H9 (cell line): ENCODE measurements around the gene LASP1. TPM values are rescaled to one million over a fixed set of nuclear protein-coding genes. Genes with fewer than 3 reads are reported as not detected.

ENCODE experiments used
- DNase-seq: peaks from one replicate; pipeline ENCODE4 v3.0.0-alpha.2; 2017
- H2AFZ ChIP-seq: one replicate; pipeline ENCODE4 v1.6.1; 2013; ENCODE audit warnings: mild to moderate bottlenecking, low read length, control low read depth, moderate library complexity
- H2AK5ac ChIP-seq: 2 replicates; pipeline ENCODE4 v1.6.1; 2013; ENCODE audit warnings: low read length, control low read depth, mixed read lengths; ENCODE audit not compliant: insufficient read length
- H2BK120ac ChIP-seq: one replicate; pipeline ENCODE4 v1.6.1; 2013; ENCODE audit warnings: low read depth, mild to moderate bottlenecking, low read length, control low read depth, inconsistent platforms; ENCODE audit not compliant: poor library complexity, severe bottlenecking
- H2BK12ac ChIP-seq: 2 replicates; pipeline ENCODE4 v1.6.1; 2013; ENCODE audit warnings: low read length, control low read depth, mixed read lengths, low read depth; ENCODE audit not compliant: insufficient read length
- H2BK15ac ChIP-seq: 2 replicates; pipeline ENCODE4 v1.6.1; 2013; ENCODE audit warnings: low read depth, low read length, control low read depth
- H2BK20ac ChIP-seq: one replicate; pipeline ENCODE4 v1.6.1; 2013; ENCODE audit warnings: low read depth, mild to moderate bottlenecking, low read length, control low read depth, inconsistent platforms; ENCODE audit not compliant: poor library complexity, severe bottlenecking
- H2BK5ac ChIP-seq: 2 replicates; pipeline ENCODE4 v1.6.1; 2013; ENCODE audit warnings: low read length, control low read depth, mixed read lengths; ENCODE audit not compliant: insufficient read length
- H3K14ac ChIP-seq: 2 replicates; pipeline ENCODE4 v1.6.1; 2013; ENCODE audit warnings: low read length, control low read depth; ENCODE audit not compliant: insufficient read depth
- H3K18ac ChIP-seq: 2 replicates; pipeline ENCODE4 v1.6.1; 2013; ENCODE audit warnings: low read depth, mild to moderate bottlenecking, mixed read lengths, low read length, control low read depth; ENCODE audit not compliant: insufficient read length
- H3K23ac ChIP-seq: 2 replicates; pipeline ENCODE4 v1.6.1; 2013; ENCODE audit warnings: low read length, control low read depth, mixed read lengths, low read depth; ENCODE audit not compliant: insufficient read length
- H3K23me2 ChIP-seq: 2 replicates; pipeline ENCODE4 v1.6.1; 2013; ENCODE audit warnings: low read depth, mild to moderate bottlenecking, mixed read lengths, low read length, control low read depth; ENCODE audit not compliant: insufficient read length, poor library complexity, severe bottlenecking
- H3K27ac ChIP-seq: 2 replicates; pipeline ENCODE4 v1.5.1; 2013; ENCODE audit warnings: low read length, control low read depth, mixed read lengths, low read depth; ENCODE audit not compliant: insufficient read length
- H3K27me3 ChIP-seq: 2 replicates; pipeline ENCODE4 v1.6.1; 2013; ENCODE audit warnings: low read length, control low read depth, inconsistent platforms; ENCODE audit not compliant: insufficient read depth
- H3K4ac ChIP-seq: 2 replicates; pipeline ENCODE4 v1.6.1; 2013; ENCODE audit warnings: low read depth, mild to moderate bottlenecking, control low read depth, inconsistent platforms, low read length, moderate library complexity
- H3K4me1 ChIP-seq: 2 replicates; pipeline ENCODE4 v1.6.1; 2013; ENCODE audit warnings: low read length, control low read depth, inconsistent platforms; ENCODE audit not compliant: insufficient read depth
- H3K4me2 ChIP-seq: 2 replicates; pipeline ENCODE4 v1.6.1; 2013; ENCODE audit warnings: low read length, control low read depth, mixed read lengths; ENCODE audit not compliant: insufficient read length, insufficient read depth
- H3K56ac ChIP-seq: 2 replicates; pipeline ENCODE4 v1.6.1; 2013; ENCODE audit warnings: low read depth, mild to moderate bottlenecking, mixed read lengths, low read length, control low read depth; ENCODE audit not compliant: insufficient read length
- H3K79me1 ChIP-seq: 2 replicates; pipeline ENCODE4 v1.6.1; 2013; ENCODE audit warnings: low read depth, mild to moderate bottlenecking, moderate library complexity, low read length, control low read depth, inconsistent platforms; ENCODE audit not compliant: insufficient read depth, poor library complexity, severe bottlenecking
- H3K79me2 ChIP-seq: 2 replicates; pipeline ENCODE4 v1.6.1; 2013; ENCODE audit warnings: low read length, control low read depth, inconsistent platforms; ENCODE audit not compliant: insufficient read depth
- H3K9ac ChIP-seq: 2 replicates; pipeline ENCODE4 v1.6.1; 2013; ENCODE audit warnings: low read length, control low read depth, mixed read lengths; ENCODE audit not compliant: insufficient read length; ENCODE audit errors: extremely low read depth
- H3K9me3 ChIP-seq: one replicate; pipeline ENCODE4 v1.6.1; 2013; ENCODE audit warnings: low read depth, low read length, inconsistent platforms; ENCODE audit not compliant: control insufficient read depth
- H3T11ph ChIP-seq: one replicate; pipeline ENCODE4 v1.6.1; 2013; ENCODE audit warnings: mild to moderate bottlenecking, low read length, control low read depth, inconsistent platforms
- H4K20me1 ChIP-seq: one replicate; pipeline ENCODE4 v1.6.1; 2013; ENCODE audit not compliant: control insufficient read depth, insufficient read length, insufficient read depth
- H4K5ac ChIP-seq: 2 replicates; pipeline ENCODE4 v1.6.1; 2013; ENCODE audit warnings: low read depth, mild to moderate bottlenecking, mixed read lengths, low read length, control low read depth; ENCODE audit not compliant: insufficient read length
- H4K8ac ChIP-seq: replicated peaks from 2 replicates; pipeline ENCODE4 v1.6.1; 2013; ENCODE audit warnings: low read length, control low read depth, mixed read lengths, low read depth; ENCODE audit not compliant: insufficient read length
- H4K91ac ChIP-seq: 2 replicates; pipeline ENCODE4 v1.6.1; 2013; ENCODE audit warnings: low read depth, mild to moderate bottlenecking, moderate library complexity, mixed read lengths, low read length, control low read depth; ENCODE audit not compliant: insufficient read length
- H3K27ac Mint-ChIP-seq, 3 experiments: 2 replicates in 2 of 3; 3 replicates in 1 of 3; pipeline ENCODE4 v1.8.0; 2020 to 2021; ENCODE audit warnings: mixed read lengths in 3 of 3, mild to moderate bottlenecking in 1 of 3, moderate library complexity in 1 of 3
- H3K27me3 Mint-ChIP-seq: 2 replicates; pipeline ENCODE4 v1.8.0; 2021; ENCODE audit warnings: low read depth, mild to moderate bottlenecking, moderate library complexity, mixed read lengths
- H3K36me3 Mint-ChIP-seq, 3 experiments: 2 replicates in 2 of 3; 3 replicates in 1 of 3; pipeline ENCODE4 v1.8.0; 2020 to 2021; ENCODE audit warnings: low read depth in 3 of 3, mixed read lengths in 3 of 3; ENCODE audit not compliant: insufficient read depth in 1 of 3
- H3K4me1 Mint-ChIP-seq, 2 experiments: 2 replicates each; pipeline ENCODE4 v1.8.0; 2020; ENCODE audit warnings: mixed read lengths in 2 of 2
- H3K4me3 Mint-ChIP-seq, 2 experiments: 2 replicates in 1 of 2; 3 replicates in 1 of 2; pipeline ENCODE4 v1.8.0; 2020 to 2021; ENCODE audit warnings: mild to moderate bottlenecking in 2 of 2, mixed read lengths in 2 of 2, moderate library complexity in 1 of 2
- H3K9me3 Mint-ChIP-seq, 2 experiments: 2 replicates in 1 of 2; 3 replicates in 1 of 2; pipeline ENCODE4 v1.8.0; 2020; ENCODE audit warnings: mild to moderate bottlenecking in 2 of 2, mixed read lengths in 2 of 2, moderate library complexity in 1 of 2
- WGBS: extraction: QIAGEN DNeasy Blood & Tissue Kit; methylation state at CpG from one replicate; pipeline ENCODE4 v1.1.7; 2013; ENCODE audit warnings: missing lambda C conversion rate, low lambda C conversion rate, mixed read lengths; ENCODE audit not compliant: insufficient read length; ENCODE audit errors: extremely low coverage; 5-methylcytosine and 5-hydroxymethylcytosine counted together
- total RNA-seq: library from RNA; stranded (reverse); gene quantifications from 2 replicates; pipeline ENCODE4 v1.2.1, GENCODE V29; 2021
- TF ChIP-seq, protein P1 (sequence below): fragments of 200-600 bp; sonication (generic); conservative IDR thresholded peaks from 3 replicates; pipeline ENCODE4 v1.8.0; 2021; ENCODE audit warnings: antibody characterized with exemption, mild to moderate bottlenecking

LASP1 gene
- total RNA-seq, 1 experiment from 2014 or later: 121 TPM

DNA sequence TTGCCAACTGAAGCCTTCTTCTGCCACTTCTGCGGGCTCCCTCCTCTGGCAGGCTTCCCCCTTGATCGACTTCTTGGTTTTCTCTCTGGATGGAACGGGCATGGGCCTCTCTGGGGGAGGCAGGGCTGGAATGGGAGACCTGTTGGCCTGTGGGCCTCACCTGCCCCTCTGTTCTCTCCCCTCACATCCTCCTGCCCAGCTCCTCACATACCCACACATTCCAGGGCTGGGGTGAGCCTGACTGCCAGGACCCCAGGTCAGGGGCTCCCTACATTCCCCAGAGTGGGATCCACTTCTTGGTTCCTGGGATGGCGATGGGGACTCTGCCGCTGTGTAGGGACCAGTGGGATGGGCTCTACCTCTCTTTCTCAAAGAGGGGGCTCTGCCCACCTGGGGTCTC, 49.1 kb downstream of the LASP1 start:
- H4K8ac ChIP-seq: no peak overlapping the region
- Mint-ChIP-seq H3K4me1 (peaks cover 13 to 21% of the 10 kb centered on the region in 2 experiments), H3K4me3 (no peak overlapping the region; a peak in 1 of 5 replicates), H3K27ac (peak overlapping the region in 1 of 3 experiments; percentile 70; a peak in 1 of 7 replicates), H3K9me3 (no peaks in the 10 kb centered on the region), H3K27me3 (no peaks in the 10 kb centered on the region; the same call in 1 of the 2 replicates), H3K36me3 (peaks cover 21 to 56% (median 48%) of the 10 kb centered on the region in 3 experiments)
- no peaks in the 10 kb centered on the region for H3K27me3 ChIP-seq
- H2BK12ac ChIP-seq: no peak overlapping the region
- no peaks in the 10 kb centered on the region for H3K4me1 ChIP-seq
- DNase-seq: no peak
- H3K9me3 ChIP-seq: no peaks in the 10 kb centered on the region
- H2BK20ac ChIP-seq: no peak overlapping the region
- no peak overlapping the region for H4K91ac ChIP-seq
- H3K79me1 ChIP-seq: no peaks in the 10 kb centered on the region
- no peak overlapping the region for H3K9ac ChIP-seq
- no peak overlapping the region for H2AFZ ChIP-seq
- no peak overlapping the region for H2BK15ac ChIP-seq
- no peak overlapping the region for H3K56ac ChIP-seq
- no peak overlapping the region for H3K23ac ChIP-seq
- H3K23me2 ChIP-seq: no peaks in the 10 kb centered on the region
- H3K27ac ChIP-seq: no peak overlapping the region
- no peaks in the 10 kb centered on the region for H4K20me1 ChIP-seq
- no peak overlapping the region for H3K4me2 ChIP-seq
- TF ChIP-seq, protein P1, sequence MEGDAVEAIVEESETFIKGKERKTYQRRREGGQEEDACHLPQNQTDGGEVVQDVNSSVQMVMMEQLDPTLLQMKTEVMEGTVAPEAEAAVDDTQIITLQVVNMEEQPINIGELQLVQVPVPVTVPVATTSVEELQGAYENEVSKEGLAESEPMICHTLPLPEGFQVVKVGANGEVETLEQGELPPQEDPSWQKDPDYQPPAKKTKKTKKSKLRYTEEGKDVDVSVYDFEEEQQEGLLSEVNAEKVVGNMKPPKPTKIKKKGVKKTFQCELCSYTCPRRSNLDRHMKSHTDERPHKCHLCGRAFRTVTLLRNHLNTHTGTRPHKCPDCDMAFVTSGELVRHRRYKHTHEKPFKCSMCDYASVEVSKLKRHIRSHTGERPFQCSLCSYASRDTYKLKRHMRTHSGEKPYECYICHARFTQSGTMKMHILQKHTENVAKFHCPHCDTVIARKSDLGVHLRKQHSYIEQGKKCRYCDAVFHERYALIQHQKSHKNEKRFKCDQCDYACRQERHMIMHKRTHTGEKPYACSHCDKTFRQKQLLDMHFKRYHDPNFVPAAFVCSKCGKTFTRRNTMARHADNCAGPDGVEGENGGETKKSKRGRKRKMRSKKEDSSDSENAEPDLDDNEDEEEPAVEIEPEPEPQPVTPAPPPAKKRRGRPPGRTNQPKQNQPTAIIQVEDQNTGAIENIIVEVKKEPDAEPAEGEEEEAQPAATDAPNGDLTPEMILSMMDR: no peak
- H3T11ph ChIP-seq: no peak overlapping the region
- H3K79me2 ChIP-seq: no peaks in the 10 kb centered on the region
- no peak overlapping the region for H4K5ac ChIP-seq
- no peak overlapping the region for H3K4ac ChIP-seq
- H3K18ac ChIP-seq: no peak overlapping the region
- no CpG with 5 or more reads among the region's 5 CpGs for WGBS
- no peak overlapping the region for H2AK5ac ChIP-seq
- no peak overlapping the region for H3K14ac ChIP-seq
- no peak overlapping the region for H2BK120ac ChIP-seq
- H2BK5ac ChIP-seq: no peak overlapping the region
